ENCODE measurements around the gene UQCRC1. TPM values are rescaled to one million over a fixed set of nuclear protein-coding genes. Genes with fewer than 3 reads are reported as not detected.
A peak's percentile ranks its signal among the peaks of the same experiment; 100 is the strongest.

UQCRC1 gene
- total and polyA plus RNA-seq, 2 experiments from 2014 or later = 308 to 405 TPM

DNA sequence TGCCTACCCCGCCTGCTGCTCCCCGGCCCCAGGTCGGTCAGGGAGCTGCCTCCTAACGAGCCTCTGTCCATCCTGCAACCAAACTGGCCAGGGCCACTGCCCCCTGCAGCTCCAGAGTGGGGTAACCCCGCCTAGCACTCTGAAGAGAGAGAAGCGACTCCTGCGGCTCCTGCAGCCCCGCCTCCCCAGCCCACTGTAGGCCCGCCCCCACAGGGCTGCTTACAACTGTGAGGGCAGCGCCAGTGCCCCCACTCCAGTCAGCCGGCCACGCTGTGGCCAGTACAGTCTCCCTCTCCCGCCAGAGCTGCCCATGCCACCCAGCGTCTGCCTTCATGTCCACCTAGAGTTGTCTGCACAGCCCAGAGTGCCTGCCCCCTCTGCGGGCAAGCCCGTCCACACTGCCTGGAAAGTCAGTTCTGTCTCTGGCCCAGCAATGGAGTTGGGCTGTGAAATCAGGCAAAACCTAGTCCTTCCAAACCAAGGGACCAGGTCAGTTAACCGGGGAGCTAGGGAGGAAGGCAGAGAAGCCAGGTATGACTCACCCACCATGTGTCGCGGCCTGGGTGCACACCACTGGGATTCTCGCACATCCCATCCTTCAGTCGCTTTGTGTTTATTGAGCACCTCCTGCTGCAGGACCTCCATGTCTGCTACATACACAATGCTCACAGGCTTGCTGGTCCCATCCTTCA lies 48.3 kb downstream of the UQCRC1 start:
- TF ChIP-seq, protein P1, sequence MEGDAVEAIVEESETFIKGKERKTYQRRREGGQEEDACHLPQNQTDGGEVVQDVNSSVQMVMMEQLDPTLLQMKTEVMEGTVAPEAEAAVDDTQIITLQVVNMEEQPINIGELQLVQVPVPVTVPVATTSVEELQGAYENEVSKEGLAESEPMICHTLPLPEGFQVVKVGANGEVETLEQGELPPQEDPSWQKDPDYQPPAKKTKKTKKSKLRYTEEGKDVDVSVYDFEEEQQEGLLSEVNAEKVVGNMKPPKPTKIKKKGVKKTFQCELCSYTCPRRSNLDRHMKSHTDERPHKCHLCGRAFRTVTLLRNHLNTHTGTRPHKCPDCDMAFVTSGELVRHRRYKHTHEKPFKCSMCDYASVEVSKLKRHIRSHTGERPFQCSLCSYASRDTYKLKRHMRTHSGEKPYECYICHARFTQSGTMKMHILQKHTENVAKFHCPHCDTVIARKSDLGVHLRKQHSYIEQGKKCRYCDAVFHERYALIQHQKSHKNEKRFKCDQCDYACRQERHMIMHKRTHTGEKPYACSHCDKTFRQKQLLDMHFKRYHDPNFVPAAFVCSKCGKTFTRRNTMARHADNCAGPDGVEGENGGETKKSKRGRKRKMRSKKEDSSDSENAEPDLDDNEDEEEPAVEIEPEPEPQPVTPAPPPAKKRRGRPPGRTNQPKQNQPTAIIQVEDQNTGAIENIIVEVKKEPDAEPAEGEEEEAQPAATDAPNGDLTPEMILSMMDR (IDR thresholded peaks at IDR 0.05; ENCODE audit: poor library complexity) = peak; percentile 11
- no peak for TF ChIP-seq EZH2phosphoT487 (IDR thresholded peaks at IDR 0.05; ENCODE audit: low read depth, severe bottlenecking, unreplicated experiment)
- TF ChIP-seq EZH2 (IDR thresholded peaks at IDR 0.05; ENCODE audit: borderline replicate concordance) = no peak
- H3K27me3 ChIP-seq = no peaks in the 10 kb centered on the region
- H3K4me1 ChIP-seq (ENCODE audit: insufficient read depth) = peaks cover 10% of the 10 kb centered on the region
- no peaks in the 10 kb centered on the region for H3K36me3 ChIP-seq (replicated peaks; ENCODE audit: insufficient read depth, low read depth)
- 51% methylated on average over 17 of the region's 21 CpGs for WGBS (ENCODE audit: low lambda C conversion rate, missing lambda C conversion rate)
- H3K4me3 ChIP-seq = no peak overlapping the region
- no peak overlapping the region for H2AFZ ChIP-seq
- H3K9me2 ChIP-seq (replicated peaks; ENCODE audit: insufficient read depth) = no peaks in the 10 kb centered on the region
- DNase-seq (ENCODE audit: low spot score) = peak; percentile 71
- H3K79me2 ChIP-seq = peaks cover under 1% of the 10 kb centered on the region
- H4K20me1 ChIP-seq (ENCODE audit: insufficient read depth, poor library complexity, severe bottlenecking) = no peaks in the 10 kb centered on the region
- H3K4me2 ChIP-seq = peak overlapping the region; percentile 61
- H3K9me3 ChIP-seq (ENCODE audit: low read depth) = no peaks in the 10 kb centered on the region
- H3K27ac ChIP-seq = no peak overlapping the region

DNA sequence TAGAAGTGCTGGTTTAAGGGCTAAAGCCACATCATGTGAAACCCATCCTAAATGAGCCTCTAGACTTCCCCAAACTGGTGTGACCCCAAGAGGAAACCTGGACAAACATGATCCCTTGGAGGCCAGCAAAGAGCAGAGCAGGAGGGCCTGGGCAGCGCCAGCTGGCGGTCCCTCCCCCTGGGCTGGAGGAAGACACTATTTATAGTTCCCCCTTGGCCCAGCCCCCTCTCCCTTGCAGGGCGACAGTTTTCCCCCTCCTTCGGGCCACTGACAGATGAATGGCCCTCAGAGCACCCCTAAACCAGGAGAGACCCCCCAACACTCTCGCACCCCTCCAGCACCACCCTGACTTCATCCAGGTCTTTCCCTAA lies 48.8 kb downstream of the UQCRC1 start:
- H2AFZ ChIP-seq = no peak overlapping the region
- 54% methylated on average over 3 of the region's 5 CpGs for WGBS (ENCODE audit: low lambda C conversion rate, missing lambda C conversion rate)
- peaks cover 6% of the 10 kb centered on the region for H3K79me2 ChIP-seq
- no peak overlapping the region for H3K4me3 ChIP-seq
- H4K20me1 ChIP-seq (ENCODE audit: insufficient read depth, poor library complexity, severe bottlenecking) = no peaks in the 10 kb centered on the region
- H3K9me3 ChIP-seq (ENCODE audit: low read depth) = no peaks in the 10 kb centered on the region
- no peaks in the 10 kb centered on the region for H3K9me2 ChIP-seq (replicated peaks; ENCODE audit: insufficient read depth)
- H3K27ac ChIP-seq = no peak overlapping the region
- no peak for DNase-seq (ENCODE audit: low spot score)
- no peaks in the 10 kb centered on the region for H3K36me3 ChIP-seq (replicated peaks; ENCODE audit: insufficient read depth, low read depth)
- H3K4me2 ChIP-seq = peak overlapping the region; percentile 61
- H3K27me3 ChIP-seq = no peaks in the 10 kb centered on the region
- TF ChIP-seq EZH2phosphoT487 (IDR thresholded peaks at IDR 0.05; ENCODE audit: low read depth, severe bottlenecking, unreplicated experiment) (no peak), EZH2 (IDR thresholded peaks at IDR 0.05; ENCODE audit: borderline replicate concordance) (no peak)
- TF ChIP-seq, protein P1 (IDR thresholded peaks at IDR 0.05; ENCODE audit: poor library complexity) = no peak
- peaks cover 11% of the 10 kb centered on the region for H3K4me1 ChIP-seq (ENCODE audit: insufficient read depth)

DNA sequence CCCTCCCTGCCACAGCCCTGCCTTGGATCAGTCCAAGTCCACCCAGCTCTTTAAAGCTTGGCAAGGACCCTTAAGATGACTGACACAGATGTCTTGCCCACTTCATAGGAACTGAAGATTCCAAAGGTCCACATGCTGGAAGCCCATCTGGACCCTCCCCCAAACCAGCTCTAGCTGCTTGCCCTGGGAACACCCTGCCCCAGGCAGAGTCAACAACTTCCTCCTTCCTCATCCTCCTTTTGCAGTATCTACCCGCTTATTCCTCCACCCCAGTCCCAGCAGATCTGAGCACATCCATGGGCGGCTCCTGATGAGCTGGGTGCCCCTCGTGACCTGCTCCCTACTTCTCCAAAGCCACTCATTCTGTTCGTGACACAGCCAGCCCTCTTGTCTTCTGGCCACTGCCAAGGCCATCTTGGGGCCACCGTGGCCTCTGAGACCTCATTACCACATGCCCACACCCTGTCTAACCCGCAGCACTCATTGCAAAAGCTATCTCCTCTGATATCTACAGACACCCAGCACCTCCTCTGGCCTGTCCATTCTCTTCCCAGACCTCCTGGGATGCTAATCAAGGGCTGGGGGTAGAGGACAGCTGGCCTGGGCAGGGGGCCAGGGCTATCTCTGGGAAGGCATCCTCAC lies 50.8 kb downstream of the UQCRC1 start:
- no peaks in the 10 kb centered on the region for H3K27me3 ChIP-seq
- no peak overlapping the region for H2AFZ ChIP-seq
- DNase-seq (ENCODE audit: low spot score) = no peak
- WGBS (ENCODE audit: low lambda C conversion rate, missing lambda C conversion rate) = 76% methylated on average over 6 of the region's 6 CpGs
- H4K20me1 ChIP-seq (ENCODE audit: insufficient read depth, poor library complexity, severe bottlenecking) = no peaks in the 10 kb centered on the region
- no peak overlapping the region for H3K27ac ChIP-seq
- H3K4me1 ChIP-seq (ENCODE audit: insufficient read depth) = peaks cover 18% of the 10 kb centered on the region
- no peak overlapping the region for H3K4me2 ChIP-seq
- H3K36me3 ChIP-seq (replicated peaks; ENCODE audit: insufficient read depth, low read depth) = no peaks in the 10 kb centered on the region
- H3K4me3 ChIP-seq = no peak overlapping the region
- H3K9me3 ChIP-seq (ENCODE audit: low read depth) = no peaks in the 10 kb centered on the region
- TF ChIP-seq EZH2 (IDR thresholded peaks at IDR 0.05; ENCODE audit: borderline replicate concordance) (no peak), EZH2phosphoT487 (IDR thresholded peaks at IDR 0.05; ENCODE audit: low read depth, severe bottlenecking, unreplicated experiment) (no peak)
- TF ChIP-seq, protein P1 (IDR thresholded peaks at IDR 0.05; ENCODE audit: poor library complexity) = peak; percentile 2
- H3K9me2 ChIP-seq (replicated peaks; ENCODE audit: insufficient read depth) = no peaks in the 10 kb centered on the region
- H3K79me2 ChIP-seq = peaks cover 13% of the 10 kb centered on the region
